Fibroblast of pulmonary artery (primary cell): ENCODE results near the gene MITF.
A peak's percentile ranks its signal among the peaks of the same experiment; 100 is the strongest.

Experiments used
- DNase-seq: peaks from one replicate; pipeline ENCODE4 v3.0.0-alpha.2; 2010; ENCODE audit warnings: low read depth
- H3K4me3 ChIP-seq: replicated peaks from 2 replicates; pipeline ENCODE4 v1.5.1; 2011; ENCODE audit warnings: low read depth, mild to moderate bottlenecking, control low read depth, low read length, moderate library complexity
- TF ChIP-seq, protein P1 (sequence below): IDR thresholded peaks from 2 replicates; pipeline ENCODE4 v1.5.1; 2011; ENCODE audit warnings: mild to moderate bottlenecking, control low read depth, low read length, inconsistent platforms; ENCODE audit errors: missing control alignments

Gene MITF

DNA sequence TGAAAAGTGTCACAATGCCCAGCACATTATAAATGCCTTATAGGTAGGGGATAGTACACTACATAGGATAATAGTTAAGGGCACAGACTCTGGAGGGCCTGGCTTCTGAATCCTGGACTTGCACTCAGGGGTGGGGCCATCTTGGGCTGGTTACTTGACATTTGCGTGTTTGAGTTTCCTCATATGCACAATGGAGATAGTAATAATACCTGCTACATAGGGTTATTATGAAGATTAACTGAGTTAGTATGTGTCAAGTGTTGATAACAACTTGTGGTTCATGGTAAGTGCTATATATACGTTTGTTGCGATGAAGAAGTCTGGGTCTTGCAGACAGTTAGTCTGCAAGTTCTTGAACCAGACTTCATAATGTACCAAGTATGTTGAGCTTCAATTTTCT, 37.0 kb downstream of the MITF start:
- no peak for DNase-seq
- H3K4me3 ChIP-seq: no peak overlapping the region
- TF ChIP-seq, protein P1, sequence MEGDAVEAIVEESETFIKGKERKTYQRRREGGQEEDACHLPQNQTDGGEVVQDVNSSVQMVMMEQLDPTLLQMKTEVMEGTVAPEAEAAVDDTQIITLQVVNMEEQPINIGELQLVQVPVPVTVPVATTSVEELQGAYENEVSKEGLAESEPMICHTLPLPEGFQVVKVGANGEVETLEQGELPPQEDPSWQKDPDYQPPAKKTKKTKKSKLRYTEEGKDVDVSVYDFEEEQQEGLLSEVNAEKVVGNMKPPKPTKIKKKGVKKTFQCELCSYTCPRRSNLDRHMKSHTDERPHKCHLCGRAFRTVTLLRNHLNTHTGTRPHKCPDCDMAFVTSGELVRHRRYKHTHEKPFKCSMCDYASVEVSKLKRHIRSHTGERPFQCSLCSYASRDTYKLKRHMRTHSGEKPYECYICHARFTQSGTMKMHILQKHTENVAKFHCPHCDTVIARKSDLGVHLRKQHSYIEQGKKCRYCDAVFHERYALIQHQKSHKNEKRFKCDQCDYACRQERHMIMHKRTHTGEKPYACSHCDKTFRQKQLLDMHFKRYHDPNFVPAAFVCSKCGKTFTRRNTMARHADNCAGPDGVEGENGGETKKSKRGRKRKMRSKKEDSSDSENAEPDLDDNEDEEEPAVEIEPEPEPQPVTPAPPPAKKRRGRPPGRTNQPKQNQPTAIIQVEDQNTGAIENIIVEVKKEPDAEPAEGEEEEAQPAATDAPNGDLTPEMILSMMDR: no peak

DNA sequence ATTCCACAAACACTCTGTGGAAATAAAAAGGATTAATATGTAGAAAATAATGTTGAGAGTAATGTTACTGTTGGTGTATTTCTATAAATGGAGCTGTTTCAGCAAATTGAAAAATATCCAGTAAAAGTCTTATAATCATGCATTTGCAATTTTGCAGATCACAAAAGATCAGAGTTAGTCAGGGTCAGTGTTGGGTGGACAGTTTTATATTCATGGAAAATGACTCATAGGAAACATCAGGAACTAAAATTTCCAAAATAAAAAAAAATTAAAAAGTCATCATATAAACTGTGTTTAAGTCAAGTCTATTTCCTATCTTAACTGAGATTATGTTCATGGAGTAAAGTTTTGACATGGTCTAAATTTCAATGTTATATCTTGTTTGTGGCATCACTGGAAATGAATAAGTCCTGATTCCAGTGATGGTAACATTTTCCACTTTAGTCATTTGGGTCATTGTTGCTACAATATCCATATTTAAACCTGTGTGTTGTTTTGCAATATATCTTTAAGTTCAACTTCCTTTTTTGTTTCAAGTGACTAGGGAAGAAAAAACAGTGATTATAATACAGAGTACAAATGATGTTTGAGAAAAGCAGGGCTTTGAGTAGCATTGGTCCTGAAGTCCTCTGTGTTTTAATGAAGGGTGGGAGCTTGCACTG, 37.8 kb downstream of the MITF start:
- no peak overlapping the region for H3K4me3 ChIP-seq
- DNase-seq: no peak
- TF ChIP-seq, protein P1: no peak

DNA sequence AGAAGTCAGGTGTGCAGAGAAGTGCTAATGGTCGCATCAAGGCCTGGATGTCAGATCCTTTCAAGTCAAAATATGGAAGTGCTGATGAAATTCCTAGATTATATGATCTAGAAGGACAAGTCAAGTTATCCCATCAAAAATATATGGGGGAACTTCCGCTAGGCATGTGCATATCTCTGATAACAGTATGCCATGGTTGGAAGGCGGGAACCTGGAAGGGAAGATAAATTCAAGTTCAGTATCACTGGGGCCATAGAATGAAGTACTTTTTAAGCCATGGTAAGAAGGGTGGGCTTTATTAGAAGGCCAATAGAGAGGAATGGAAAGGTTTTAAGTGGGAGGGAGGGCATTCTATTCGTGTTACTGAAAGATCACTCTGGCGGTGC, 38.3 kb downstream of the MITF start:
- no peak overlapping the region for H3K4me3 ChIP-seq
- TF ChIP-seq, protein P1: no peak
- no peak for DNase-seq

DNA sequence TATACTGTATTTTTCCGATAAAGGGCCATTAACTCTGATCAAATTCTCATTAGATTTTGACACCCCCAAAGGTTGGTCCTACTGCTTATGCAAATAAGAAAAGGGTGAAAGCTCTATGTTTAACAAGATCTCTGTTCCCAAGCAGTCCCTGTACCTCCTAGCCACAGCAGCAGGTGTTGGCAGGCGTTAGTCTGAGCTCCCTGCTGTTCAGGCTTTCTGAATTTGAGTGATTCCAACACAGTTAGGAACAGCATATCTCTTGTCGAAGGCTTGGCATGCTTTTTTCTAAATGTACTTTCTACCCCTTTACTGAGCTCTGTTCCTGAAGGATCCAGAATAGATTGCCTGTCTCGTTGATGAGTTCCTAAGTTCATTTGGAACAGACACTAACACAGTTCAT, 42.3 kb downstream of the MITF start:
- H3K4me3 ChIP-seq: no peak overlapping the region
- DNase-seq: no peak
- TF ChIP-seq, protein P1: no peak

DNA sequence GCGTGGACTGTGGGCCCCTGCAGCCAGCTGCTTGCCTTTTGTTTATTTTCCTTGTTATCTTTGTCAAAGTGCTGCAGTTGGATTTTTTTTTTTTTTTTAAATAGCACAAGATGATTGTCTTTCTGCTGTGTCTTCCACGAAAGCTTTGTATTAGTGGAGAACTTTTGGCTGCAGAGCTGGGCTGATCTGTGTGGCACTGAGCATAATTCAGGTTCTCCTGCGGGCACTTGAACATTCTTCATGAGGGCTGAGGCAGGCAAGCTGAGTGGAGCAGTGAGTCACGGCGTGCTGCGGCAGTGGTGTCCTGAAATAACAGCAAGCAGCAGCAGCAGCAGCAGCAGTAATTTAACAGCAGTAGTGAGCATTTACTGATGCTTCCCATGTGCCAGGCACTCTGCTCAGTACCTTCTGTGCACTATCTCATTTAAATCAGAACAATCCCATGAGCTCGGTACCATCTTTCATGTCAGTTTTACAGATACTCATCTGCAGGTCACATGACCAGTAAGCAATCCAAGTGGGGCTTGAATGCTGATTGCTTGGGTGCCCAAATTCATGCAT, 45.8 kb downstream of the MITF start:
- TF ChIP-seq, protein P1: no peak
- H3K4me3 ChIP-seq: no peak overlapping the region
- DNase-seq: peak; percentile 51

DNA sequence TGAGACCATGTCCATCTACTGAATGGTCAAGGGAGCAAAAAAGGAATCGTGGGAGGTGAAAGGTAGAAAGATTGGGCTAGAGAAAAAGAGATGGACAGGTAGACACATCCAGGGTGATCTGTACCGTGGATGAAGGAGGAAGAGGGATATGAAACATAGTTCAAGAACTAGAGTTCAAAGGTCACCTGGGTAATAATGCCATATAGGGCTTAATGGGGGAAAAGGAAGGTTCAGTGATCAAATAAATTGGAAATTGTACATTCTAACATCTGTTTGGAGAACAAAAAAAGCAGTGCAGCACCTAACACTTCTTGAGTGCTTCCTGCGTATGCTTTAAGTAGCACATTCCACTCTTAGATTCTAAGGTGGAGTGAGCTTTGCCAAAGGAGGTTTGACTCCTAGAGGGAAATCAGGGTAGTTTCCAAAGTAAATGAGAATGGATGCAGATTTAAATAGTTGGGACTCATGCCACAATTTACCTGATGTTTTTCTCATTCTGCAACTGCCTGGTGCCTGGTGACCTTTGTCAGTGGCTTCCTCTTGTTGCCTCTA, 46.6 kb downstream of the MITF start:
- DNase-seq: no peak
- TF ChIP-seq, protein P1: no peak
- H3K4me3 ChIP-seq: no peak overlapping the region

DNA sequence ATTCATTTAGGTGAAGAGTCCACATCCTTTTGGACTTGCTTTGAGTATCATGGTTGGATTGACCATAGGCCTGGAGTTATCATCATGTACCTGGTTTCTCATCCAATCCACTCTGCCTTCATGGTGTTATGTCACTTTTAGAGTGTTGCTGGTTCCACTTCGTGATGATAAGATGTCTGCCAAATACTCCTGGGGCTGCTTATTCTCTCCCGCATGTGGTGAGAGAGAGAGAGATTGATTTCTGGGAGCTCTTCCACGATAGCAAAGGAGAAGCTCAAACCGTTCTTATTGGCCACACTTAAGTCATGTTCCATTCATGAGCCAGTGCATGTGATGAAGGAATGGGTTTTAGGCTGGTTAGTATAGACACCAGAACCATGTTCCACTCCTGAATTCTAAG, 47.6 kb downstream of the MITF start:
- no peak for DNase-seq
- TF ChIP-seq, protein P1: no peak
- H3K4me3 ChIP-seq: no peak overlapping the region
